HG03066 (cell line): ENCODE measurements around the gene TRIM68.

Experiments used
- ATAC-seq: cut with Tn5 transposase; IDR thresholded peaks from one replicate; pipeline ENCODE4 v1.9.1; 2021; ENCODE audit warnings: low read depth; ENCODE audit not compliant: unreplicated experiment

Gene TRIM68

GRCh38 chr11:4607096-4607495, 935 bp downstream of the TRIM68 start:
- ATAC-seq = no peak

DNA sequence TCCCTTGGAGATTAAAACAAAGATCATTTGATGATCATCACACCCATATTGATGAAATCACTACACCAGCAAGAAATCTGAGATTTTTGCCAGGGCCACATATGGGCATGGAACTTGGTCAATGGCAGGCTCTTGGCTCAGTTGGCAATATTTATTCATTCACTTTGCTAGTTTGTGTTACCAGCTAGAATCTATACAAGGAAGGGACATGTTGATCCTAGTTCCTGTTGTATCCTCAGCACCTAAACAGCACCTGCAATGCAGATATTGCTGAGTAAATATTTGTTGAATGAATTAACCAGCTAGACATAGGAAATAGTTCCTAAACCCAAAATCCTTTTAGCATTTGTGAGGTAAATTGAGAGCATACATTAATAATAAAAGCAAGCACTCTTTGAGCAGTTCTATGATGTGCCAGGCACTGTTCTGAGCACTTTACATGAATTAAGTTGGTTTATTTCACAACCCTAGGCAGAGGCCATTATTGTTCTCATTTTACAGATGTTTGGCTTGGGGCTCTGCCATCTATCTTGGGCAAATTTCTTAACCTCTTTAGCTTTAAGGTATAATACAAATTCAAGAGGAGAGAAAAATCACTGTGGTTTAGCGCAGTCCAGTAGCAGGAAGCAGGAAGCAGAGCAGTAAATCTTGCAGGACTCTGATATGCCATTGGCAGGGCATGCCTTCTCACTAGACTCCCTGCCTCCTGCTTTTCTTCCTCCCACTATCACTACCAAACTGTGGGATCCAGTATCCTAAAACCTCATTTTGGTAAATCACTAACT, 1.6 kb downstream of the TRIM68 start:
- no peak for ATAC-seq

DNA sequence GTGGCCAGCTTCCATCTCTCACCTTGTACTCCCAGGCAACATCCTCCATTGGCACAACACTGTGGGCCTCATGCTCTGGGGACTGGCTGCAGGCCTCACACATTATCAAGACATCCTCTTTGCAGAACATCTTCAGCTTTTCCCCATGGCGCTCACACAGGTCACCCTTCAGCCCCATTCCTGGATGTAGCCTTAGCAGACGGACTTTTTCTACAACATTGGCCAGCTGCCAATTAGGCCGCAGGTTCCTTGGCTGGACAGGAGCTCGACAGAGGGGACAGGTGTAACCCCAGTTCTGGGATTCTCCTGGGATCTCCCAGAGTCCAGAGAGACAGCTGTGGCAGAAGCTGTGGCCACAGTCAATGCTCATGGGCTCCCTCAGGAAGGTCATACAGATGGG, 3.0 kb downstream of the TRIM68 start:
- ATAC-seq = no peak

DNA sequence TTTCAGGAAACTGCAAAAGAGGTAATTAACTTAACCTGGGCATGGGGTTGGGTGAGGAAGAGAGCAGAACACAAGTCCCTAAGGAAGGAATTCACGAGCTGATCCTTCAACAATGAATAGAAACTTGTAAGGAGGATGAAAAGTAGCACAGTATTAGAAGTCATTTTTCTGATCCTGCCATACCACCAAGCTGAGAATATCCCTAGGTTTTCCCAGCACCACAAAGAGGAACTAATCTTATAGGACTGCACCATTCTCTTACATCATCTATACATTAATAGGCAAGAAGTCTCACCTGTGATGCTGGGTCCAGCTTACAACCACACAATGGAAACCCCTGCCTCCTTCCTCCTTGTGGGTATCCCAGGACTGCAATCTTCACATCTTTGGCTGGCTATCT, 14.3 kb downstream of the TRIM68 start, which contains the start of gene OR52I1:
OR52I1 (plus strand) TSS at position 301 of the 400 bp plus-strand sequence; CDS start at position 301, 0 bp downstream.
- ATAC-seq = no peak

DNA sequence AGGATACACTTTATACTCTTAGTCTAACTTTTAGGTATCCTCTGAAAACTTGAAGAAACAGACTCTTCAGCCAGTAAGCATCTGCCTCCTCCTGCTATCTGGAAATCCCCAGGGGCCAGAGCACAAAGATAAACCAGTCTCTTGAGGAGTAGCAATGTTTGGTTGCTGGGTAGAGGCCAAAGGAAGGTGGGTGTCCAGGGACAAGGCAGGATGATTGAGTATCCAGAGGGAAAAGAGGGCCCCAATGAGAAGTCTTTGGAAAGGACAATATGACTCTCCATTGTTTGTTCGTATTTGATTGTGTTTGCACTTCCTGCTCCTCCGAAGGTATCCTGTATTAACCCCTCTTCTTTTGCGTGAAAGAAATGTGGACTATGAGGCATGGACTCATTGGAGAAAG, 19.0 kb downstream of the TRIM68 start:
- no peak for ATAC-seq

GRCh38 chr11:4581443-4581842, 26.6 kb downstream of the TRIM68 start, which contains the start of gene OR52I2:
TSS of gene OR52I2 (plus strand) at chr11:4581743.
- no peak for ATAC-seq

DNA sequence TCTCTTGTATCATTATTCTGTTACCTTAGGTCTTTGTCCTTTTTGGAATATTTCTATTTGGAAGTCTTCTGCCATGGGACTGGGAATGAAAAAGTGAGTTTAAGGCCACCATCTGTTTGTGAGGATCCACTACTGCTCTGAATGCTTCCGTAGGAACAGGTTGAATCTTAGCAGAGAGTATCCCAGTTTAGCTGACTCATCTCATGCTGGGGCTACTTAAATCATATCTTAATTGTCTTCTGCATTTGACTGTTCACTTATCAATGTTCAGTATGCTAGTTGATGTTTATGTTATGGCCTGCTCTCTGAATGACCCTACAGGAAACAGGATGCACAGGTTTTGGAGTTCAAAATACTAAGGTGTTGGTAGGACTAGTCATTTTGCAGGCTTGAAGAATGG, 27.9 kb downstream of the TRIM68 start:
- ATAC-seq = no peak

DNA sequence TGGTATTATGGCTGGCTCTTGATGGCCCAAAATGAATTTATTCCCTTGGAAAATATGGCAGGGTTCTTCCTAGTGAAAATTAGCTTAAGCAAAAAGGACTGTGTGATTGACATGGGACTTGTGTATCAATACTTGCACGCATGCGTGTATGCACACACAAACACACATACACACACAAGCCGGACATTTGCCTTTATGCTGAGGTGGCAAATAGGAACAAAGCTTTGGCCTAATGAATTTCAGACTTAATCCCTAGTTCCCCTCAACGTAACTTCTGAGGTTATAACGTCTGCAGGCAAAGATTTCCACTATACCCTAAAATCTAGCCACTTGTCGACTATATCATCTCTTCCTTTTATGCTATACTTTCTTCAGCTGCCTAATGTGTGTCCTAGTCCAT, 29.4 kb downstream of the TRIM68 start:
- ATAC-seq = no peak

DNA sequence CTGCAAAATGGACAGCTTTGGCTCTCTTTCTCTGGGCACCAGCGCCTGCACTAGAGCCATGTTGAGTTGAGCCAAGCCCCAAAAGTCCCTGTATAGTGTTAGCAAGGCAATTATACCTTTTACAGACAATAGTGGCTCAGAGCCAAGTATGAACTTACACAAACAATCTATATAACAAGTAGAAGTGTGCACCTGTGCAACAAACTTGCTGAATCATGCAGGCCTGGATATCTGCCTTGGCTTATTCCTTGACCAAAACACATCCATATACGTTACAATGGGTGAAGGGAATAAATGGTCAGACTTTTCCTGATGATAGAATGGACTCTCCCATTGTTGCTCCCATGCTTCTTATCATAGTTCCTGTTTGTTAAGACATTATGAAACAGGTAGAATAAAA, 30.3 kb downstream of the TRIM68 start:
- ATAC-seq = no peak

DNA sequence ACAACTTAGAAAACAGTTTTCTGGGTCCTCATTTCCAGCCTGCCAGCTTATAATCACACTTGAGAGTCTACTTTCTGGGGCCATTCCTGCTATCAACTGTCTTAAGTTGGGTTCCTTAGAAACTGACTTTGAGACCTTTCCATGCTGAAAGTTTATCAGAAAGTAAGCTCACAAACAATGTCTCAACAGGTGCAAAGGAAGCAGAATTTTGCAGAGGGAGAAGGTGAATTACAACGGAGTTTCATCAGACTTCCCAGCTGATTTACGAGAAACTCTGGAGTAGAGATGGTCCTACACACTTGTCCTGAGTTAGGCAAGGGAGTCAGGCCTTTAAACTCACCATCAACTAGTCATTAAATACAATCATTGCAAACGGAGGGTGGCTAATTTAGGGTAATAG, 31.2 kb downstream of the TRIM68 start:
- no peak for ATAC-seq

GRCh38 chr11:4569075-4569474, 39.0 kb downstream of the TRIM68 start:
- no peak for ATAC-seq

DNA sequence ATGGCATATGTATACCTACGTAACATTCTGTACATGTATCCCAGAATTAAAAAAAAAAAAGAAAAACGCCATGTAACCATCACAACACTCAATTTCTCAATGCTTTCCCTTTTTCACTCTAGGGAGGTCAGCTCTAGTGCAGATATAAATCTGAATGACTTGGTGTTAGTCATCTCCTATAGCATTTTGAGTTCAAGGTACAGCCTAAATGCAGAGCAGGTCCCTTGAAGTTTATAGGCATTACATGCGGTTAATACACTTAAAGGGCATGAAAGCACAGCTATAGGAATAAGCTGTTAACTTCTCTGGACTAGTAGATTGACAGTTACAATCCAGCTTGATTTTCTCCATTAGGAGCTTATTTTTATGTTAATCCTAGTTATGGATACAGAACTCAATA, 42.7 kb downstream of the TRIM68 start:
- ATAC-seq = no peak

DNA sequence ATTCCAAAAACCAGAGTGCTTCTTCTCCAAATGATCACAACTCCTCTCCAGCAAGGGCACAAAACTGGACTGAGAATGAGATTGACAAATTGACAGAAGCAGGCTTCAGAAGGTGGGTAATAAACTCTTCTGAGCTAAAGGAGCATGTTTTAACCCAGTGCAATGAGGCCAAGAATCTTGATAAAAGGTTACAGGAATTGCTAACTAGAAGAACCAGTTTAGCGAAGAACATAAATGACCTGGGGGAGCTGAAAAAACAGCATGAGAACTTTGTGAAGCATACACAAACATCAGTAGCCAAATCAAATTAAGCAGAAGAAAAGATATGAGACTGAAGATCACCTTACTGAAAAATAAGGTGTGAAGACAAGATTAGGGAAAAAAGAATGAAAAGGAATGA, 47.6 kb downstream of the TRIM68 start:
- no peak for ATAC-seq

GRCh38 chr11:4559527-4560440, 48.2 kb downstream of the TRIM68 start:
- no peak for ATAC-seq

GRCh38 chr11:4551346-4551979, 56.6 kb downstream of the TRIM68 start:
- no peak for ATAC-seq
